Stimulated activated CD8-positive, alpha-beta memory T cell treated with anti-CD3 and anti-CD28 coated beads, Interleukin-7, amount 100 ng/mL, for 48 hours (primary cell): ENCODE data around the gene C14orf180.

Experiments
- DNase-seq, 2 donors: peaks; one replicate each; pipeline ENCODE4 v3.0.0-alpha.2; 2020; ENCODE audit warnings: low read depth in 1 of 2; ENCODE audit errors: extremely low read depth in 1 of 2

The C14orf180 gene

DNA sequence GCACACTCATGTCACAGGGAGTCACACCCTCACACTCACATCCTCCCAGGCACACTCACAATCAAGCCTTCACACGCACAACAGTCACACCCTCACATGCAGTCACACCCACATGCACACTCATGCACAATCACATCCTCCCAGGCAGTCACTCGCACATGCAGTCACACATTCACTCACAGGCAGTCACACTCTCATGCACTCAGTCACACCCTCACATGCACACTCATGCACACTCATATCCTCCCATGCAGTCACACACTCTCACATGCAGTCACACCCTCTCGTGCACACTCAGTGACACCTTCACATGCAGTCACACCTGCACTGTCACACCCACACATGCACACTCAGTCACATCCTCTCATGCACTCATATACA is 12.7 kb downstream of the C14orf180 start:
- DNase-seq = no peak

DNA sequence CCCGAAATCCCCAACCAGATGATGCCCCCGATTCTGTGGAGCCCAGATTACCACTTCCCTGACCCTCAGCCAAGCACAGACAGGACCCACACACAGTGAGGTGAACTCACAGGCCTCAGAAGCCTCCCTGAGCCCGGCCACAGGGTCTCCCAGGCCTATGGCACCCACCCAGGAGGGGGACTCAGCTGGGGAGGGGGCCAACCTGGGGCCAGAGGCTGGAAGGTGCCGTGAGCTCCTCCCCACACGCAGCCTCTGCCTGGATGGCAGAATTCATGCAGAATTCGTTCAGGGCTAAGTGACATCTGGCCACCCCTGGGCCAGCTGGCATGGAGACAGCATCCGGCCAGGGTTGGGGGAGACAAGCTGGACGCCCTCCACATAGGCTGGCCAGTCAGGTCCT is 13.2 kb downstream of the C14orf180 start:
- DNase-seq = no peak

- DNase-seq = no peak
These were observed 13.7 kb downstream of the C14orf180 start for GRCh38 chr14:104593241-104593701.

DNA sequence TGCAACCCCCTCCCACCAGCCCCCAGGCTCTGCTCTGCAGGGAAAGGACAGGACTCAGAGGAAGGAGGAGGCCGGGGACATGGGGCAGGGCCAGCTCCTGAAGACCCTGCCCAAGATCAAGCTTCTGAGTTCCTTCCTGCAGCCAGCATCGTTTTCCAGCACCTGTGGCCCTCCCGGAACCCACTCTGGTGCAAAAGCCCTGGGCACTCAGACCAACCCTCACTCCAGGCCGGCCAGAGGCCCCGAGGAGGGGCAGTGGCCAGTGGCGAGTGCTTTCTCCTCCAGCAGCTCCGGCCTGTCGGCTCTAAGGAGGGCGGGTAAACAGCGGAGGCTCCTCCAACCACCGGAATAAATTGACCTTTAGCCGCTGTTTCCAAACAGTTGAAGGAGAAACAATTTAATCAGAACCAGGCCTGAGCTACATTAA is 14.2 kb downstream of the C14orf180 start:
- no peak for DNase-seq

- no peak for DNase-seq
These were observed 14.9 kb downstream of the C14orf180 start for GRCh38 chr14:104594310-104595046.

GRCh38 chr14:104595116-104595675 is 15.6 kb downstream of the C14orf180 start:
- DNase-seq = no peak

GRCh38 chr14:104595911-104596450 is 16.4 kb downstream of the C14orf180 start:
- DNase-seq = no peak

DNA sequence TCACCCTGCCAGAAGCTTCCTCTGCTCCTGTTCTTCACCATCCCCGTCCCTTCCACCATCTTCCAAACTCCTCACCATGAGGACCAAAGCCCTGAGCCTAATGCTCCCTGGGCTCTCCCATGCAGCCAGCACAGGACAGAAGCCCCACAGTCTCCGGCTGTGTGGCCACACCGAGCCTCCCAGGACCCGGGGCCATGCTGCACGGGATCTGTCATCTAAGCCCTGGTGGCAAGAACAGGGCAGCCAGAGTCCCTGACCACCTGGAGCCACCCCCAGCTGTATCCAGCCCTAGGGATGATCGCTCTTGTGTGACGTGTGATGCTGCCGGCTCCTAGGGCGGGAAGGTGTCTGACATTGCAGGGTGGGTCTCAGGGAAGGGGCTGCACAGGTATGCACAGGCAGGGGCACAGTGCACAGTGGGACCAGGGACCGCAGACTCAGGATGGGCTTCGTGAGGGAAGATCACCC is 16.9 kb downstream of the C14orf180 start:
- no peak for DNase-seq

DNA sequence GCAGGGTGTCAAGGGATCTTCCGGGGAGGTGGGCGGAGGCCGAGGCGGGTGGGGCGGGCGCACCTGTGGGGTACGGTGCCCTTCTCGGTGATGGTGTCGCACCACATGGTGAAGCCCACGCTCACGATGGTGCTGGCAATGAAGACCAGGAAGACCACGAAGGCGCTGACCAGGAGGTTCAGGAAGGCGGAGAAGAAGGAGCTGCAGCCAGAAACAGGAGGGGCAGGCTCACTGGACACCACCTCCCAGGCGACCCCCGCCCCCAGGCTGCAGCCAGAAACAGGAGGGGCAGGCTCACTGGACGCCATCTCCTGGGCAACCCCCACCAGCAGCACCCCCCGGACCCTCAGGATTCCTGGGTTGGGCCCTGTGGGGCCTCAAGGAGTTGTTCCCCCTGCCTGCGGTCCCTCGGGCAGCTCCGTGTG is 17.4 kb downstream of the C14orf180 start:
- DNase-seq = no peak

DNA sequence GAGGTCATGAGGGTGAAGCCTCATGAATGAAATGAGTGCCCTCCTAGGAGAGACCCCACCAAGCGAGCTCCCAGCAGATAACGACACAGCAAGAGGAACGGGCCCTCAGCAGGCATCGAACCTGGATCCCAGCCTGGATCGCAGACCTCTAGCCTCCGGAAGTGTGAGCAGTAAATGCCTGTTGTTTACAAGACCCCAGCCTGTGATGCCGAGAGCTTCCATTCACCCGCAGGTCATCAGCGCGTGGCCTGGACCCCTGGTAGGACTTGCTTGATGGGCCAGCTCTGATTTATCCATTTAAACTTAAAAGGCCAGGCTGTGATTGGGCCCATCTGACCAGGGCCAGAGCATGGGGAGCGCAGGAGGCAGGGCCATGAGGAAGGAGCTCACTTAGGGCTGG is 18.0 kb downstream of the C14orf180 start:
- no peak for DNase-seq

- no peak for DNase-seq
These were observed 18.7 kb downstream of the C14orf180 start for GRCh38 chr14:104598039-104598909.

- no peak for DNase-seq
These were observed 19.3 kb downstream of the C14orf180 start for GRCh38 chr14:104598910-104599273.

GRCh38 chr14:104599446-104599845 is 19.9 kb downstream of the C14orf180 start:
- DNase-seq = no peak

DNA sequence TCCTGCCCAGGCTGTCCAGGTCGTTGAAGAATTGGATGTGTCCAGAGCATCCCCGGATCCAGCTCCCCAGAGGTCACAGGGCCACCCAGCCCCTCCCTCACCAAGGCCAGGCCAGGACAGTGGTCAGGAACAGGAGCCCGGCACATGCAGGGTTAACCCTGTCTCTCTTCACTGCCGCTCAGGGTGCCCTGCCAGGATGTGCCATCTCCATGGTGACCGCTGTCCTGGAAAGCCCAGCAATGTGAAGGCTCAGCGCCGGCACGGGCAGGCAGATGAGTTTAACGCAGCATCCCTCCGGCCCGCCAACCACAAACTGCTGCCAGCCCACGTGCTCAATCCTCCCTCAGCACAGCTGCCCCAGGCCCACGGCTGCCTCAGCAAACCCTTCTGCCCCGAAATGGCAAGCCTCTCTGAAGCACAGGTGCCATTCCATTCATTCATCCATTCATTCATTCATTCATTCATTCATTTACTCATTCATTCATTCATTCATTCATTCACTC is 20.6 kb downstream of the C14orf180 start:
- DNase-seq = no peak

DNA sequence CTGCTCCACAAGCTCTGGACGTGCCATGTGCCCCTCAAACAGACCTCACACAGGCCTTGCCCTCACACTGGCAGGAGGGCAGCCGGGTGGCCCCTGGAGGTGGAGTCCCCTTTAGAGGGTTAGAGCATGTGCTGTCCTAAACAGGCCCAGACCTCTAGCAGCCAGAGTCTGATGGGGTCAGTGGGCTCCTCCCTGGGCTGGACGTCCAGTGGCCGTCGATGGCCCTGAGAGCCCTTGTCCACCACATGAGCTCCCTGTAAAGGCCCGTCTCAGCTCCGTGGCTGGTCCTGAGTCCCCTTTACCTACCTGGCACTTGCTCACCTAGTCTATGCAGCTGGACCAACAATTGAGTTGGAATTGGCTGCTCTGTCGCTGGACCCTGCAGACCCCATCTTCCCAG is 21.2 kb downstream of the C14orf180 start:
- no peak for DNase-seq

DNA sequence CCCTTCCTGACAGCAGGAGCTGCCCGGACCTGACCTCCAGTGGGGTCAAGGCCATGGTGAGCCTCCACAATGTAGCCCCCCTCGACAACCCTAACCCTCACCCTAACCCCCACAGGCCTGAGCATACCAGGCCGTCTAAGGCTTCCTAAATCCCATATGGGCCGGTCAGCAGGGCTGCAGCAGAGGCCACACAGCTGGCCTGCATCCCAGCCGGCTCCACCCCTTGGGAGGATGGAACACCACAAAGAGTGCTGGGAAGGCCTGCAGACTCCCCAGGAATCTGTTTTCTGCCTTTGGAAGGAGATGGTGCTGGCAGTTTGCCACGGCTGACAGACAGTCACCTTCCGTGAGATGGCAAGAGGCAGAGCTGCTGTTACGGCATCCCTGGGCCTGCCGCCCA is 22.2 kb downstream of the C14orf180 start:
- DNase-seq = no peak

- no peak for DNase-seq
These were observed 22.9 kb downstream of the C14orf180 start for GRCh38 chr14:104602315-104602932.

GRCh38 chr14:104602933-104603325 is 23.4 kb downstream of the C14orf180 start:
- DNase-seq = no peak

- no peak for DNase-seq
These were observed 24.3 kb downstream of the C14orf180 start for GRCh38 chr14:104603711-104604401.
